Measurements from ENCODE around the gene MYL5. TPM values are rescaled to one million over a fixed set of nuclear protein-coding genes. Genes with fewer than 3 reads are reported as not detected.

The MYL5 gene
- total RNA-seq, 1 experiment from 2014 or later: 18.0 TPM

GRCh38 chr4:633976-634598 lies 40.3 kb upstream of the MYL5 start:
- 0 out of 4 replicates have a peak, but pooled peaks cover 0 to 3% of the 10 kb centered on the region in 2 experiments for H3K4me1 Mint-ChIP-seq
- Histone ChIP-seq H3K9ac (ENCODE audit: extremely low read depth, insufficient read length, low read length) (no peak overlapping the region), H4K5ac (ENCODE audit: insufficient read length, low read depth, low read length) (no peak overlapping the region), H3T11ph (ENCODE audit: low read length) (no peak overlapping the region), H3K4ac (ENCODE audit: low read depth, low read length) (no peak overlapping the region), H3K27ac (ENCODE audit: insufficient read length, low read depth, low read length) (no peak overlapping the region), H2BK20ac (ENCODE audit: low read depth, low read length, poor library complexity, severe bottlenecking) (no peak overlapping the region), H2BK120ac (ENCODE audit: low read depth, low read length, poor library complexity, severe bottlenecking) (no peak overlapping the region), H4K91ac (ENCODE audit: insufficient read length, low read depth, low read length) (no peak overlapping the region), H3K14ac (ENCODE audit: insufficient read depth, low read length) (no peak overlapping the region), H3K79me2 (ENCODE audit: insufficient read depth, low read length) (no peaks in the 10 kb centered on the region), H3K23ac (ENCODE audit: insufficient read length, low read depth, low read length) (no peak overlapping the region), H2BK12ac (ENCODE audit: insufficient read length, low read depth, low read length) (no peak overlapping the region), H3K56ac (ENCODE audit: insufficient read length, low read depth, low read length) (no peak overlapping the region), H2BK15ac (ENCODE audit: low read depth, low read length) (no peak overlapping the region), H2AK5ac (ENCODE audit: insufficient read length, low read length) (no peak overlapping the region), H3K9me3 (ENCODE audit: control insufficient read depth, low read depth, low read length) (no peaks in the 10 kb centered on the region), H2BK5ac (ENCODE audit: insufficient read length, low read length) (no peak overlapping the region), H3K4me2 (ENCODE audit: insufficient read depth, insufficient read length, low read length) (no peak overlapping the region), H3K27me3 (ENCODE audit: insufficient read depth, low read length) (no peaks in the 10 kb centered on the region), H3K23me2 (ENCODE audit: insufficient read length, low read depth, low read length, poor library complexity, severe bottlenecking) (no peaks in the 10 kb centered on the region), H3K79me1 (ENCODE audit: insufficient read depth, low read depth, low read length, poor library complexity, severe bottlenecking) (no peaks in the 10 kb centered on the region), H4K8ac (replicated peaks; ENCODE audit: insufficient read length, low read depth, low read length) (no peak overlapping the region), H4K20me1 (ENCODE audit: control insufficient read depth, insufficient read depth, insufficient read length) (no peaks in the 10 kb centered on the region), H2AFZ (ENCODE audit: low read length) (no peak overlapping the region), H3K4me1 (ENCODE audit: insufficient read depth, low read length) (no peaks in the 10 kb centered on the region), H3K18ac (ENCODE audit: insufficient read length, low read depth, low read length) (no peak overlapping the region)
- no peak for TF ChIP-seq CTCF (conservative IDR thresholded peaks at IDR 0.05)
- WGBS (ENCODE audit: extremely low coverage, insufficient read length, low lambda C conversion rate): no CpG with 5 or more reads among the region's 15 CpGs
- no peak overlapping the region for H3K4me3 Mint-ChIP-seq
- no peak overlapping the region; a peak in 1 of 7 replicates for H3K27ac Mint-ChIP-seq
- peaks cover 17 to 21% of the 10 kb centered on the region in 2 experiments for H3K9me3 Mint-ChIP-seq
- peak; percentile 28 for DNase-seq
- H3K36me3 Mint-ChIP-seq (ENCODE audit: insufficient read depth in 1 of 3, low read depth in 3 of 3): peaks cover 0 to 15% (median 13%) of the 10 kb centered on the region in 3 experiments; a peak in 5 of 7 replicates
- peaks cover 18% of the 10 kb centered on the region for H3K27me3 Mint-ChIP-seq (ENCODE audit: low read depth)

Data from H9 (cell line).